Left lung (tissue), 10 donors: ENCODE results near the gene TAS2R38. TPM values are rescaled to one million over a fixed set of nuclear protein-coding genes. Genes with fewer than 3 reads are reported as not detected.

ENCODE experiments used
- ATAC-seq: fragments of 200-7000 bp; cut with Tn5 transposase; one replicate; pipeline ENCODE4 v1.9.1; 2020; ENCODE audit warnings: moderate library complexity
- DNase-seq, 4 donors: peaks; one replicate each; pipeline ENCODE4 v3.0.0-alpha.2; 2013 to 2020
- H3K27ac ChIP-seq, 2 donors: fragments of 200-600 bp; sonication (generic) in 1 of 2; one replicate each; pipeline versions ENCODE4 v1.5.0 to v1.8.0; 2020 to 2021
- H3K27me3 ChIP-seq, 2 donors: fragments of 200-600 bp; sonication (generic) in 1 of 2; one replicate each; pipeline versions ENCODE4 v1.5.0 to v1.8.0; 2020 to 2021
- H3K36me3 ChIP-seq, 2 donors: fragments of 200-600 bp; sonication (generic) in 1 of 2; one replicate each; pipeline versions ENCODE4 v1.5.0 to v1.8.0; 2020 to 2021
- H3K4me1 ChIP-seq, 2 donors: fragments of 200-600 bp; one replicate each; pipeline ENCODE4 v1.8.0; 2021
- H3K4me3 ChIP-seq, 2 donors: fragments of 200-600 bp; sonication (generic) in 1 of 2; one replicate each; pipeline versions ENCODE4 v1.5.0 to v1.8.0; 2020 to 2021; ENCODE audit warnings: mild to moderate bottlenecking in 1 of 2
- H3K9me3 ChIP-seq, 2 donors: fragments of 200-600 bp; sonication (generic) in 1 of 2; one replicate each; pipeline versions ENCODE4 v1.5.0 to v1.8.0; 2020 to 2021
- intact Hi-C, 2 donors: fragments of 100-400 bp; cut with DNase I; formaldehyde crosslinking; loops; one replicate each; pipeline versions ENCODE4 v1.11.2 to v1.14.2; 2022
- polyA plus RNA-seq, 6 donors: library from polyadenylated mRNA; unstranded; fragments of 120-200 nt; gene quantifications; one replicate each; pipeline ENCODE4 v1.2.1, GENCODE V29; 2013; ENCODE audit not compliant: insufficient read length in 6 of 6
- total RNA-seq, 2 donors: library from RNA; stranded (reverse); fragmentation: NEBNext Ultra II Directional; extraction: Animal tissue kit (Norgen Biotek cat#: 25700); gene quantifications; one replicate each; pipeline ENCODE4 v1.2.1, GENCODE V29; 2021
- TF ChIP-seq, protein P1 (sequence below), 2 donors: fragments of 200-600 bp; sonication (generic) in 1 of 2; IDR thresholded peaks; one replicate each; pipeline versions ENCODE4 v1.5.0 to v1.8.0; 2021; ENCODE audit warnings: antibody characterized with exemption in 2 of 2
- donor health status: DM: no; HTN: yes; CAD: no.
- donor health status: DM: no; HTN: no; CAD: no.

Gene TAS2R38
- total and polyA plus RNA-seq, 8 donors: not detected

- no peaks in the 10 kb centered on the region for H3K27me3 ChIP-seq
- H3K27ac ChIP-seq: no peak overlapping the region
- TF ChIP-seq, protein P1, sequence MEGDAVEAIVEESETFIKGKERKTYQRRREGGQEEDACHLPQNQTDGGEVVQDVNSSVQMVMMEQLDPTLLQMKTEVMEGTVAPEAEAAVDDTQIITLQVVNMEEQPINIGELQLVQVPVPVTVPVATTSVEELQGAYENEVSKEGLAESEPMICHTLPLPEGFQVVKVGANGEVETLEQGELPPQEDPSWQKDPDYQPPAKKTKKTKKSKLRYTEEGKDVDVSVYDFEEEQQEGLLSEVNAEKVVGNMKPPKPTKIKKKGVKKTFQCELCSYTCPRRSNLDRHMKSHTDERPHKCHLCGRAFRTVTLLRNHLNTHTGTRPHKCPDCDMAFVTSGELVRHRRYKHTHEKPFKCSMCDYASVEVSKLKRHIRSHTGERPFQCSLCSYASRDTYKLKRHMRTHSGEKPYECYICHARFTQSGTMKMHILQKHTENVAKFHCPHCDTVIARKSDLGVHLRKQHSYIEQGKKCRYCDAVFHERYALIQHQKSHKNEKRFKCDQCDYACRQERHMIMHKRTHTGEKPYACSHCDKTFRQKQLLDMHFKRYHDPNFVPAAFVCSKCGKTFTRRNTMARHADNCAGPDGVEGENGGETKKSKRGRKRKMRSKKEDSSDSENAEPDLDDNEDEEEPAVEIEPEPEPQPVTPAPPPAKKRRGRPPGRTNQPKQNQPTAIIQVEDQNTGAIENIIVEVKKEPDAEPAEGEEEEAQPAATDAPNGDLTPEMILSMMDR (IDR thresholded peaks at IDR 0.05): no peak
Measured at GRCh38 chr7:141999058-141999623, 25.6 kb upstream of the TAS2R38 start.

GRCh38 chr7:141993354-141993753, 19.8 kb upstream of the TAS2R38 start:
- no peak overlapping the region for H3K27ac ChIP-seq
- H3K4me3 ChIP-seq: no peak overlapping the region
- no peaks in the 10 kb centered on the region for H3K36me3 ChIP-seq
- H3K9me3 ChIP-seq: no peaks in the 10 kb centered on the region
- intact Hi-C loops: no loop called here
- DNase-seq (no peak), ATAC-seq (no peak)
- TF ChIP-seq, protein P1 (IDR thresholded peaks at IDR 0.05): no peak
- H3K4me1 ChIP-seq: peaks cover 0 to 21% of the 10 kb centered on the region in 2 donors
- H3K27me3 ChIP-seq: no peaks in the 10 kb centered on the region

More at GRCh38 chr7:141999058-141999623, 25.6 kb upstream of the TAS2R38 start:
- Histone ChIP-seq H3K4me1 (no peaks in the 10 kb centered on the region), H3K4me3 (no peak overlapping the region), H3K9me3 (no peaks in the 10 kb centered on the region), H3K36me3 (no peaks in the 10 kb centered on the region)
- DNase-seq (no peak), ATAC-seq (no peak)
- intact Hi-C loops: no loop called here

DNA sequence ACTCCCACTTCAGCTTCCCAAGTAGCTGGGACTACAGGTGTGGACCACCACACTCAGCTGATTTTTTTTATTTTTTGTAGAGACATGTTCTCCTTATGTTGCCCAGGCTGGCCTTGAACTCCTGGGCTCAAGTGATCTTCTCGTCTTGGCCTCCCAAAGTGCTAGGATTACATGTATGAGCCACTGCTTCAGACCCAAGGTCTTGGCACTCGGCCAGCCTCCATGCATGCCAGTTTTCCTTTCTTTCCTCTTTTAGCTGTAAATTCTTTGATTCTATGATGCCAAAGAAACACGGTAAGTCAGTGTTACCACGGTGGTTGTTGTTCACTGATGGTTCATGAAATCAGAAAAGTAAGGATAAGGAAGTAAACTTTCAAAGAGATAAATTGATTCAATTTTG, 19.1 kb upstream of the TAS2R38 start:
- peak overlapping the region in 1 of 2 donors; percentile 78 for H3K27ac ChIP-seq
- no peaks in the 10 kb centered on the region for H3K27me3 ChIP-seq
- DNase-seq (no peak), ATAC-seq (no peak)
- H3K9me3 ChIP-seq: no peaks in the 10 kb centered on the region
- no peak overlapping the region for H3K4me3 ChIP-seq
- no peaks in the 10 kb centered on the region for H3K36me3 ChIP-seq
- intact Hi-C loops: no loop called here
- H3K4me1 ChIP-seq: peaks cover 0 to 21% of the 10 kb centered on the region in 2 donors
- TF ChIP-seq, protein P1 (IDR thresholded peaks at IDR 0.05): no peak

- ATAC-seq: no peak
- Histone ChIP-seq H3K9me3 (no peaks in the 10 kb centered on the region), H3K27me3 (no peaks in the 10 kb centered on the region), H3K27ac (peak overlapping the region in 1 of 2 donors; percentile 78), H3K36me3 (no peaks in the 10 kb centered on the region), H3K4me1 (peaks cover 0 to 21% of the 10 kb centered on the region in 2 donors), H3K4me3 (no peak overlapping the region)
- no peak for DNase-seq
- TF ChIP-seq, protein P1 (IDR thresholded peaks at IDR 0.05): no peak
- intact Hi-C loops: no loop called here
Measured at GRCh38 chr7:141992156-141992555, 18.6 kb upstream of the TAS2R38 start.

GRCh38 chr7:141991140-141991539, 17.6 kb upstream of the TAS2R38 start:
- Histone ChIP-seq H3K4me3 (peak overlapping the region in 1 of 2 donors; percentile 15), H3K9me3 (no peaks in the 10 kb centered on the region), H3K36me3 (no peaks in the 10 kb centered on the region), H3K4me1 (peaks cover 0 to 25% of the 10 kb centered on the region in 2 donors), H3K27me3 (no peaks in the 10 kb centered on the region), H3K27ac (peak overlapping the region in 1 of 2 donors; percentile 78)
- ATAC-seq (no peak), DNase-seq (no peak)
- TF ChIP-seq, protein P1 (IDR thresholded peaks at IDR 0.05): no peak
- intact Hi-C loops: no loop called here
